GM19328 (cell line): ENCODE measurements around the gene OLFML2A.
"Not testable (repeated sequence)": the region's sequence is repeated elsewhere in the genome, so short reads cannot be mapped to it uniquely, and the experiment has no call there.

ENCODE experiments used
- ATAC-seq: cut with Tn5 transposase; IDR thresholded peaks from one replicate; pipeline ENCODE4 v1.9.1; 2021; ENCODE audit warnings: mild to moderate bottlenecking, moderate library complexity; ENCODE audit not compliant: unreplicated experiment

Gene OLFML2A

GRCh38 chr9:124818431-124819281, 41.7 kb downstream of the OLFML2A start:
- ATAC-seq = peak; percentile 60

GRCh38 chr9:124820698-124821623, 44.0 kb downstream of the OLFML2A start:
- no peak for ATAC-seq

- ATAC-seq = no peak
These were observed 51.8 kb downstream of the OLFML2A start for GRCh38 chr9:124828489-124829333.

GRCh38 chr9:124829334-124829669, 52.4 kb downstream of the OLFML2A start:
- ATAC-seq = no peak

- ATAC-seq = no peak
These were observed 53.7 kb downstream of the OLFML2A start for GRCh38 chr9:124830593-124830992.

- no peak for ATAC-seq
These were observed 54.9 kb downstream of the OLFML2A start for GRCh38 chr9:124831642-124832364.

GRCh38 chr9:124834591-124834990, 57.7 kb downstream of the OLFML2A start:
- ATAC-seq = no peak

- no peak for ATAC-seq
These were observed 58.2 kb downstream of the OLFML2A start for GRCh38 chr9:124835026-124835557.

GRCh38 chr9:124838132-124838531, 61.2 kb downstream of the OLFML2A start:
- ATAC-seq = not testable (repeated sequence)

GRCh38 chr9:124838567-124839275, 61.8 kb downstream of the OLFML2A start:
- not testable (repeated sequence) for ATAC-seq

GRCh38 chr9:124839612-124840299, 62.8 kb downstream of the OLFML2A start:
- ATAC-seq = no peak

GRCh38 chr9:124840300-124840833, 63.4 kb downstream of the OLFML2A start:
- ATAC-seq = no peak

- ATAC-seq = no peak
These were observed 64.3 kb downstream of the OLFML2A start for GRCh38 chr9:124841075-124841821.

GRCh38 chr9:124843456-124844034, 66.6 kb downstream of the OLFML2A start:
- no peak for ATAC-seq

GRCh38 chr9:124844291-124844690, 67.4 kb downstream of the OLFML2A start:
- ATAC-seq = no peak

- not testable (repeated sequence) for ATAC-seq
These were observed 69.5 kb downstream of the OLFML2A start for GRCh38 chr9:124846467-124846866.

- no peak for ATAC-seq
These were observed 70.0 kb downstream of the OLFML2A start for GRCh38 chr9:124846969-124847368.
